ENCODE measurements around the gene NKAIN2.
"Not testable (repeated sequence)": the region's sequence is repeated elsewhere in the genome, so short reads cannot be mapped to it uniquely, and the experiment has no call there.

Gene NKAIN2

DNA sequence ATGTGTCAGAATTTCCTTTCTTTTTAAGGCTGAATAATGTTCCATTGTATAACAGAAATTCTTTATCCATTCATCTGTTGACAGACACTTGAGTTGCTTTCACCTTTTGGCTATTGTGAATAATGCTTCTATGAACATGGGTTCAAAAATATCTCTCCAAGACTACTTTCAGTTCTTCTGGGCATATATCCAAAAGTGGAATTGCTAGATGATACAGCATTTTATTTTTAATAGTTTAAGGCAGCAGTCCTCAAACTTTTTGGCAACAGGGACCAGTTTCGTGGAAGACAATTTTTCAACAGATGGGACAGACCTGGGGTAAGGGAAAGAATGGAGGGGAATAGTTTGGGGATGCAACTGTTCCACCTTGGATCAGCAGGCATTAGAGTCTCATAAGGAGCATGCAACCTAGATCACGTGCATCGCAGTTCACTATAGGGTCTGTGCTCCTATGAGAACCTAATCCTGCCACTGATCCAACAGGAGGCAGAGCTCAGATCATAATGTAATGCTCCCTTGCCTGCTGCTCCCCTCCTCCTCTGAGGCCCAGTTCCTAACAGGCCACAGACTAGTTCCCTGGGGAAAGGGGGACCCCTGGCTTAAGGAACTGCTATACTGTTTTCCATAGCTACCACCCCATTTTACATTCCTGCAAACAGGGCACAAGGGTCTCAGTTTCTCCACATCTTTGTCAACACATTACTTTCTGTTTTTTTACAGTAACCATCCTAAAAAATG is 918.6 kb downstream of the NKAIN2 start:
- no peak for DNase-seq

- no peak for DNase-seq
Observed at GRCh38 chr6:124723671-124724070, 920.0 kb downstream of the NKAIN2 start.

- DNase-seq = not testable (repeated sequence)
Observed at GRCh38 chr6:124737804-124738203, 934.1 kb downstream of the NKAIN2 start.

DNA sequence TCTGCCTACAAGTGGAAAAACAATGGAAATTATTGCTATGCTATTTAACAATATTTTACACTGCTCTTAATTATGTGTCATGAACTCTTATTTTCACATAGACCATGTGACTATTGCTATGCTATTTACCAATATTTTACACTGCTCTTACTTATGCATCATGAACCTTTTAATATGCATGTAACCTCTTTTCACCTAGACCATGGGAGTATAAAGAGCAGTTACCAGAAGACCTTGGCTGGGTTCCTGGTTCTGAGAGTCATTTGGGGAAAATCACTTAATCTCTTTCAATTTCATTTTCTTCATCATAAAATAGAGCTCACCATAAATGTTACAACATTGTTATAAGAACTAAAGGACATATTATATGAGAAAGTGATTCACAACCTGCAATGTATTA is 934.8 kb downstream of the NKAIN2 start:
- DNase-seq = no peak

DNA sequence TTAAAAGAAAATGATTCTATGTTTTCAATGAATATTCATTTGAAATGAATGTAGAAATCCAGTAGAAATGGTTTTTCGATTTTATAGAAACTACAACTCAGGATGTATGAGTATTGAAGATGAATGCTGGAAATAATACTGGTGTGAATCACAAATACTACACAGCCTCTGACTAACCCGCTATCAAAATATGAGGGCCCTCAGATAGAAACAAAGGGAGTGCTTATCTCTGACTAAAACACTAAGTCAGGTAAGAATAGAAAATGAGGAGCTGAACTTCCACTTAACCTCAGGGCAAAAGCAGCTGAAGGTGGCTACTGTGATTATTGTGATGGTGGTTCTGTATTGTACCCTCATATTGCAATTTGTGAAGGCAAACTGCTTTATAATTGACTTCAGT is 937.7 kb downstream of the NKAIN2 start:
- no peak for DNase-seq

DNA sequence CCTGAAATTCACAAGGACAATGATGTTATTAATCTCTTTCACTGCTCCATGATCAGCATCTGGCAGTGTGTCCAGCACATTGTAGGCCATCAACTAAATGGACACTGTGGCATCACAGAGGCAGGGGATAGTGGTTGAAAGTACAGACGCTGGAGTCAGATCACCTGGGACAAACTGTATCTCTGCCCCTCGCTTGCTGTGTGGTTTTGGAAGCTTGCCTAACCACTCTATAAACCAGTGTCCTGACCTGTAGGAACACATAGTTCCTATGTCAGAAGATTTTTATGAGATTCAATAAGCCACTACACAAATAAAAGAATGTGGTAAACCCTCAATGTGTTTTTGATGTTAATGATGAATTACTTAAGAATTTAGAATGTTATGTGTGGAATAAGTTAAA is 939.3 kb downstream of the NKAIN2 start:
- no peak for DNase-seq

GRCh38 chr6:124743420-124743819 is 939.8 kb downstream of the NKAIN2 start:
- no peak for DNase-seq

DNA sequence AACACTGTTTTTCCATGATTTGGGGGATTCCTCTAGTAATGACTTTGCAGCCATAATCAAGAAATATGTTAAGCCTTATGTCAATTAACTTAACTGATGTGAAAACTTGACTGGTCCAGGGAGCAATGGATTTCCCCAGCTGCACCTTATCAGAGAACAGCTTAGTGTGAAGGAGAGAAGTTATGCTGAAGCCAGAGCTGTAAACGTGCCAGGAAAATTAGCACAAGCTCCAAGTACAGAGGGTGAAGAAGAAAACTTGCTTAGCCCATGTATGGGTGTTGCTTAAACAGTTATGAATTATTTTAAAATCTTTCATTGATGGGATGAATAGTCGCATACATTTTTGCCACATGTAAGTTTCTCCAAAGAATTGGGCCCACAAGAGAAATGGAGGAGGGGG is 943.7 kb downstream of the NKAIN2 start:
- DNase-seq = no peak

- DNase-seq = no peak
Observed at GRCh38 chr6:124748778-124749177, 945.1 kb downstream of the NKAIN2 start.

GRCh38 chr6:124753001-124753400 is 949.3 kb downstream of the NKAIN2 start:
- DNase-seq = no peak

- DNase-seq = no peak
Observed at GRCh38 chr6:124753562-124754105, 950.0 kb downstream of the NKAIN2 start.

DNA sequence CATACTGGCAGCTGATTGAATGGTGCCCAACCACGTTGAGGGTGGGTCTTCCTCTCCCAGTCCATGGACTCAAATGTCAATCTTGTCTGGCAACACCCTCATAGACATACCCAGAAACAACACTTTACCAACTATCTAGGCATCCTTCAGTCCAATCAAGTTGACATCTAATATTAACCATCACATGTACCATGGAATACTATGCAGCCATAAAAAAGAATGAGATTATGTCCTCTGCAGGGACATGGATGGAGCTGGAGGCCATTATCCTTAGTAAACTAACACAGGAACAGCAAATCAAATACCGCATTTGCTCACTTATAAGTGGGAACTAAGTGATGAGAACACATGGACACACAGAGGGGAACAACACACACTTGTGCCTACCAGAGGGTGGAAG is 951.7 kb downstream of the NKAIN2 start:
- no peak for DNase-seq

DNA sequence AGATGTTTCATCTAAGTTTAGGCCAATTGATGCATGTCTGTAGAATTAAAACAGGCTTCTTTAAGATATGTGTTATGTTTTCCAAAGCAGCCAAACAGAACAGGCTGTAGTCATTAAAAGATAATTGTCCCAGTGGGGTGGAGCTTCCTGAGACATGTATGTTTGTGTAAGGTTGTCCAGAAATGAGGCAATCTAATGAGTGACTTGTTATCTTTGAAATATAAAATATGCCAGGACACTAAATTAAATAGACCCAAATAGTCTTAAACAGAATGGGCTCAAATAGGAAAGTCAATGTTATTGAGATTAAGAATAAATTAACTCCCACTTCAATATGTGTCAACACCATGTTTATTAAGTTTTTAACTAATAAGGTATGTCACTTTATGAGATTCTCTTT is 953.9 kb downstream of the NKAIN2 start:
- DNase-seq = no peak

GRCh38 chr6:124758663-124759062 is 955.0 kb downstream of the NKAIN2 start:
- no peak for DNase-seq

GRCh38 chr6:124765280-124765679 is 961.6 kb downstream of the NKAIN2 start:
- no peak for DNase-seq

DNA sequence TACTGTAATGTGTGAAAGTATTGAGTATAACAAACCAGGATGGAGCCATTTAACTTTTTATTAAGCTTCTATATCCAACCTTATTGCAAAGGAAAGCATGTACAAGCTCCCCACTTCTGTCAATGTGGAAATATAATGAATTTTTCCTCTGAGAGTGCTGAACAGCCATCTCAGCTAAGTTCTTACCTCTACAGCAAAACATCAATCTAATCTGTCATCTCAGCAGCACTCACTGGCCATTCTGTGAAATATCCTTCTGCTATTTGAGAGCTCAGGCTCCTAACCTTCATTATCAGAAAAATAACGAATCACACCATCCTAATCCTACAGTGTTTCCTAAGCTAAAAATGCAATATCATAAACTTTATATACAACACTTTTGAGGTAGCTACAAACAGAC is 964.6 kb downstream of the NKAIN2 start:
- DNase-seq = no peak

DNA sequence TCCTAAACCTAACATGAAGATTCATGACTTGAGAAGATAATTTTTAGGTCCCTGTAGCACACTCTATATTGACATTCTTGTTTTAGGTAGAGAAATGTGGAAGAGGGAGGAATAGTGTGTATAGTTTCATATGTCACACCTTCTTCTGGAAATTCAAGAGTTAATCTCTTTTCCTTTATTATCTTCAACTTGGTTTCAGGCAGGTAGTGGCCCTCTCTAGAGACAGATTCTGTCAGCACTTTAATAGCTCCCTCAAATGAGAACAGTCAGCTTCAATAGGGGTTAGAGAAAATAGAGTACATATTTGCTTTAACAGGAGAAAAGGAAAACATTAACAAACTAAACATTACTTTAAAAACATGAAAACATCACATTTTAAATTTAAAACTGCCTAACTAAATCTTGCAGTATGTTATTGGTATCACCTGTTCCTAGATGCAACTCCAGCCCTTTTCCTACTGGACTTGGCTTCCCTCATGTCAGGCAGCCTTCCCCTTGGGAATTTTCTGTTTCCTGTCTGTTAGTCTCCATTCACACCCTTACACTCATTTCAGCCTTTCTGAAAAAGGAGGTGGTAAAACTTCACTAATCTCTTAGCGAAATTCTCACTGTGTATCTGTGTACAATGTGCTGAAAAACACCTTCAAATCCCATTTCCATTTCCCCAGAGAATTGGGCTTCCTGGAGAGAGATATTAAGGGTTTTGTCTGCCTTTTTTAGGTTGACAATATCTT is 966.3 kb downstream of the NKAIN2 start:
- DNase-seq = no peak

DNA sequence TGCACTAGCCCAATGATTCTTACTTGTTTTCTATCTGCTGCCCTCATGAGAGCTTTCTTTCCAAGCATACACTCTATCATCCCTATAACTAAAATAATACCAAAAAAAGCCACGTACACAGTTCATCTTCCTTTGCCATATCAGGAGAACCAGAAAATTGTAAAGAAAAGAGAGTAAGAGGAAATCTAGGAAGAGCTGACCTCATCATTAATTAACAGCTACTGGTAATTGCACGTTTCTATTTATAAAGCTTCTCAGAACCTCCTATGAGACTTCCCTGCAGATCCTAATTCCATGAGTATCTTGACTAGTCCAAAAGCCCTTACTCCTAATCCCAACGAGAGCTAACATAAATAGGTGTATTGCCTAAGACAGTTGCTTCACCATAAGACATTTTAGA is 967.1 kb downstream of the NKAIN2 start:
- no peak for DNase-seq

DNA sequence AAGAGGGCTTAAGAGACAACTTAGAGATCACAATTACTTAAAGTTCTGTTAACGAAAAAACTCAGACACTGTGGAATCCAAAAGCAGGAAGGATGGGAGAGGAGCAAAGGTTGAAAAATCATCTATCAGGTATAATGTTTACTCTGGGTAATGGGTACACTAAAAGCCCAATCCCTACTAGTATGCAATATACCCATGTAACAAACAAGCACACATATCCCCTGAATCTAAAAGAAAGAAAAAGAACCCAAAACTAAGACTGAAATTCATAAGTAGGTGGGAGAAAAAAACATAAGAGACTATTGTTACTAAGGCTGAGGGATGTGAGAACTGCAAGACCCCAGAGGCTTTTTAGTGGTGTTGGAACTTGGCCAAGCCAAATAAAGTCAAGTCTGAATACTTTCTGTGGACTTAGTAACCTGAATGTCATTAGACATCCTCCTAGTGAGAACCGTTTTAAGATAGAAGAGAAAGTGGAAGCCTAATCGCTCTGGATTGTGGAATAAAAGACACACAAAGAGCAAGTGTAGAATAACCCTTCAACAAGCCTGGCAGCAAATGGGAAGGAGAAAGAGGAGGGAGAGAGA is 969.2 kb downstream of the NKAIN2 start:
- DNase-seq = no peak

DNA sequence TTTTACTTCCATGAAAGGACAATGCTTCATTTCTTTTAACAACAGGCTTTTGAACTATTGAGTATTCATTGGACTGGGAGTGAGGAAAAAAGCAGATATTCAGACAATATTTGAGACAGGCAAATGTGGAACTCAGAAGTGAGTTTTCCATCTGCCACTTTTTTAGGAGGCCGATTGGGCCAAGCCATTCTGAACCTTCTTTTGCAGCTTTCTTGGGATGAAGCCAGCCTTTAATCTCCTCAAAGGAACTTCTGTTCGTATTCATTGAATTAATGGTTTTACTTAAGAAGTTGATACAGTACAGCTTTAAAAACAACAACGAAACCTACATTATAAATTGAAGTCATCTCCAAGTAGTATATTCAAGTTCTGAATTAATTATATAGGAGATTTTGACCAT is 971.5 kb downstream of the NKAIN2 start:
- DNase-seq = no peak

DNA sequence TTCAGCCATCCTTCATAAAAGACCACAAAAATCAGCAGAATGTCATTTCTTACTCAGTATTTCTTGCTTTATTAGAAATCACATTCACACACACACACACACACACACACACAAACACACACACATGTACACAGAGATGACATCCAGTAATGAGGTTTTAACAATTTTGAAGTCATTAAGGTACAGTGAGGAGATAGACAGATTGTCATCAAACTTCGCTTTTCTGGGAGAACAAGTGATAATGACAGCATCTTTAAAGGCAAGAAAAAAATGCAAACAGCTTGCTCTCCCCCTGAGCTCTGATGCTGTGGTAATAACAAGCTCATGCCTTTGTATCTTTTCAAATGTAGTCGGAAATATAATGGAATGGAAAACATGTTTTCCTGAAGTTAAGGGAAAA is 974.2 kb downstream of the NKAIN2 start:
- no peak for DNase-seq

GRCh38 chr6:124780623-124781022 is 977.0 kb downstream of the NKAIN2 start:
- DNase-seq = no peak

DNA sequence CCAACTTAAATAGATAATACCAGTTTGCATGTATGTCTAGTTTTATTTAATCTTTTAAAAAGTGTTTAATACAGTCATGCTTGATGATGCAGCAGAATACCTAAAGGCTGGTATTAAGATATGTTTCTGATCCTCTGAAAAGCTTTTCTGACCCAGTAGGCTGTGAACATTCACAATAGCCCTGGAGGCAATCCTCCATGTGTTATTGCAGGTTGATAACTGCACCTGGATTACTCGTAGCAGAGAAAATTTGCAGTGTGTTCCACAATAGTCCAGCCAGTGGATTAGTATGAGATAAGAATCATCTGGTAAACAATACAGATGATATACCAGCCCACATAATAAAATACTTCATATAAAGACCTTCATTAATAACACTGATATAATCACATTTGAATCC is 979.7 kb downstream of the NKAIN2 start:
- no peak for DNase-seq

DNA sequence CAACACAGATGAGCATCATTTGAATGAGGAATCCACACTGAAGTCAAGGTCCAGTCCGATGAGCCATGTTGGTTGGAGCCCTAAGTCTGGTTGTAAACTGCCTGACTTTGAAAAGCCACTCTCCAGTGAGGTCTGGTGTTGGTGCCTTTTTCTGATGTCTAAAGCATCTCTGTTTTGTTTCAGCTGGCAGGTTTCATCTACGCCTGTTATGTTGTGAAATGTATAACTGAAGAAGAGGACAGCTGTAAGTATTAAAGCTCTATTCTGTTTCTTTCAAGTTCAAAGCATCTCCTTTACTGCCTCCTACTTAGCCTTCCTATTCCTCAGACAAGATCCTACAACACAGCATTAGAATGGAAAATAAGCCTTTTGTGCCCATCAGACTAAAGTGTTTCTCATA is 987.5 kb downstream of the NKAIN2 start:
- DNase-seq = no peak
